ENCODE data around the gene CYLD.

CYLD gene

DNA sequence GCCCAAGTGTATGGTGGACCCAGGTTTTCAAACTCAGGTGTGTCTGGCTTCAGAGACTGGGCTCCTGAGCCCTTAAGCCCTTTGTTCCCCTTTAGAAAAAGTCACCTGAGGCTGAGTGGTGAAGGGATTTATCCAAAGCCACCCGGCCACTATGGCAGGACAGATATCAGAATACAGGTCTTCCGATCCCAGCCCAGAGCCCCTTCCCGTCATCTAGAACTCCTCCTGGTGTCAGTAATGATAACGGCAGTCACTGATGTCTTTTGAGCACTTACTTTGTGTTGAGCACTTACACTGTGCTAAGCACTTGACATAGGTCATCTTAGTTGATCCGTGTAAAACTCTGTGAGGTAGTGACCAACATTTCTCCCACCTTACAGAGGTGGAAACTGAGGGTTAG, 31.9 kb upstream of the CYLD start:
- in situ Hi-C loops (cut with MboI; ENCODE audit: low sequenced_read_pairs): loop anchor here (25.0 kb wide), 1 partner anchor 123 kb away; no protein-coding TSS in a partner anchor

DNA sequence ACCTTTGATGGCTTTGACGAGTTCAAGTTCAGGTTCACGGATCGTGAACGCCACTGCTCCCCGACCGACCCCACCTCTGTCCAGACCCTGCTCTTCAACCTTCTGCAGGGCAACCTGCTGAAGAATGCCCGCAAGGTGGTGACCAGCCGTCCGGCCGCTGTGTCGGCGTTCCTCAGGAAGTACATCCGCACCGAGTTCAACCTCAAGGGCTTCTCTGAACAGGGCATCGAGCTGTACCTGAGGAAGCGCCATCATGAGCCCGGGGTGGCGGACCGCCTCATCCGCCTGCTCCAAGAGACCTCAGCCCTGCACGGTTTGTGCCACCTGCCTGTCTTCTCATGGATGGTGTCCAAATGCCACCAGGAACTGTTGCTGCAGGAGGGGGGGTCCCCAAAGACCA, 30.8 kb upstream of the CYLD start:
- in situ Hi-C loops (cut with MboI; ENCODE audit: low sequenced_read_pairs): loop anchor here (25.0 kb wide), 1 partner anchor 124 kb away; no protein-coding TSS in a partner anchor

DNA sequence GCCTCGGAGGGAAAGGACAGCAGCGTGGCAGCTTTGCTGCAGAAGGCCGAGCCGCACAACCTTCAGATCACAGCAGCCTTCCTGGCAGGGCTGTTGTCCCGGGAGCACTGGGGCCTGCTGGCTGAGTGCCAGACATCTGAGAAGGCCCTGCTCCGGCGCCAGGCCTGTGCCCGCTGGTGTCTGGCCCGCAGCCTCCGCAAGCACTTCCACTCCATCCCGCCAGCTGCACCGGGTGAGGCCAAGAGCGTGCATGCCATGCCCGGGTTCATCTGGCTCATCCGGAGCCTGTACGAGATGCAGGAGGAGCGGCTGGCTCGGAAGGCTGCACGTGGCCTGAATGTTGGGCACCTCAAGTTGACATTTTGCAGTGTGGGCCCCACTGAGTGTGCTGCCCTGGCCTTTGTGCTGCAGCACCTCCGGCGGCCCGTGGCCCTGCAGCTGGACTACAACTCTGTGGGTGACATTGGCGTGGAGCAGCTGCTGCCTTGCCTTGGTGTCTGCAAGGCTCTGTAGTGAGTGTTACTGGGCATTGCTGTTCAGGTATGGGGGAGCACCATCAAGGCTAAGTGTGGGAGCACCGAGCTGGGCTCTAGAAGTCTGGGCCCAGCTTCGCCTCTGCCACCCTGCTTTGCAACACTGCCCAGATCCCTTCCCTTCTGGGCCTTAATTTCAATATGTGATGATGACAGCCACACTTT, 29.9 kb upstream of the CYLD start:
- in situ Hi-C loops (cut with MboI; ENCODE audit: low sequenced_read_pairs): loop anchor here (25.0 kb wide), 1 partner anchor 125 kb away; no protein-coding TSS in a partner anchor

DNA sequence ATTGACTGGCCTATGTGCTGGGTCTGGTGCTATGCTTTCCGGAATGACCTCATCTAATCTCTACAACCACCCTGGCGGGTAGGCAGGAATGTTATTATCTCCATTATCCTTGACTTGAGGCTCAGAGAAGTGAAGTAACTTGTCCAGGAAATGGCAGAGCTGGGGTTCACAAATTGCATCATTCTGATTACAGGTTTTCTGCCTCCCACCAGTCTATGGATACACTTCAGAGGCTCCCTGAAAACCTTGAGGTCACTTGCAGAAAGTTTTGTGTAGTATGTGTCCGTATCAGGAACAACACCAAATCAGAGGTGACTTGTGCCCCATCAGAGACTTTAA, 29.4 kb upstream of the CYLD start:
- in situ Hi-C loops (cut with MboI; ENCODE audit: low sequenced_read_pairs): loop anchor here (25.0 kb wide), 1 partner anchor 125 kb away; no protein-coding TSS in a partner anchor

DNA sequence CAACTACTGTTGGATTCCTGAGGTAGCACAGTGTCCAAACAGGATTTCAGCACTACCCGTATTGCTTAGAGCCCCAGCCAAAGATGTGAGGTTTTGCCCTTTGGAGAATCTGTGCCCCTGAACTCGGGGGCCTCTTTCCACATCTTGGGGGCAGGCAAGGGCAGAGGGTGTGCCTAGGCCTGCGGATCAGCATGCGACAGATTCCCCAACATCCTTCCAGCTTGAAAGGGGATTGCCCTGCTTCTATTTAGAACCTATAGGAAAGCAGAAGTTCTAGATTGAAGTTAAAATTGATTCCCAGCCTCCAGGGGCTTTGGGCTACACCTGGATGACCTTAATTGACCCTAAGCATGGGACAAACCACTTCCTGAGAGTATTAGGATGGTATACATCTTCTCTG, 28.9 kb upstream of the CYLD start:
- in situ Hi-C loops (cut with MboI; ENCODE audit: low sequenced_read_pairs): loop anchor here (25.0 kb wide), 1 partner anchor 126 kb away; no protein-coding TSS in a partner anchor

DNA sequence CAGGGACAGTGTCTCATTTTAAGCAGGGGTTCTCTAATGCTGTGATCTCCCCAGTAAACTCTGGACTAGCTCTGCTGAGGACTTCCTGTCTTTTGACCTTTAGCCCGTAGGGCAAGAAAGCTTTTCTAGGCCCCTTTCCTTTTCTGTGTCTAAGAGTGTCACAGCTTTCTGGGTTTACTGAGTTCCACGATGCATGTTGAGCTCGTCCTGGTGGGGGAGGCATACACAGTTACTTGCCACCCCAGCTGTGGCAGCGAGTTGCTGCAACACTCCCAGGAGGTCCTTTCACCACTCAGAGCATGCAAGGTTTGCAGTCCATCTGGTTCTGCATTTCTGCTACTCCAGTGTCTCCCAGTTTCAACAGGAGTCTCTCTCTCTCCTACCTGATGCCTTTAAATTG, 24.8 kb upstream of the CYLD start:
- in situ Hi-C loops (cut with MboI; ENCODE audit: low sequenced_read_pairs): loop anchor here (25.0 kb wide), 1 partner anchor 130 kb away; no protein-coding TSS in a partner anchor

DNA sequence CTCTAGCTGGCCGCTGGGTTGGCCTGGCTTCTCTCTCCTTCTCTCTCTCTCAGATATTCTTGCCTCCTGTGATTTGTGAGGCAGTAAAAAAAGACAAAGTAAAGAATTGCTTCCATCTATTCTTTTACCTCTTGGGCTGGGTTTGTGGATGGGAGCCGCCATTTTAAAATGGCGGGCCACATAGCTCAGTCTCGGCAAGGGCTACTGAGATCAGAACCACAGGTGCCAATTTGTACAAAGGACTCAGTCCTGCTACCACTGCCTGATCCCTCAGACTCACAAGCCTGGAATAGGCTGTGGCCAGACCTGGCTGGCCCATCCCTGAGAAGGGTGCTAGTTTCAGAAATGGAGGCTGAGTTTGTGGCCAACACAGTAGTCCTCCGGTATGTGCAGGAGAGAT, 24.4 kb upstream of the CYLD start:
- in situ Hi-C loops (cut with MboI; ENCODE audit: low sequenced_read_pairs): loop anchor here (25.0 kb wide), 1 partner anchor 130 kb away; no protein-coding TSS in a partner anchor

DNA sequence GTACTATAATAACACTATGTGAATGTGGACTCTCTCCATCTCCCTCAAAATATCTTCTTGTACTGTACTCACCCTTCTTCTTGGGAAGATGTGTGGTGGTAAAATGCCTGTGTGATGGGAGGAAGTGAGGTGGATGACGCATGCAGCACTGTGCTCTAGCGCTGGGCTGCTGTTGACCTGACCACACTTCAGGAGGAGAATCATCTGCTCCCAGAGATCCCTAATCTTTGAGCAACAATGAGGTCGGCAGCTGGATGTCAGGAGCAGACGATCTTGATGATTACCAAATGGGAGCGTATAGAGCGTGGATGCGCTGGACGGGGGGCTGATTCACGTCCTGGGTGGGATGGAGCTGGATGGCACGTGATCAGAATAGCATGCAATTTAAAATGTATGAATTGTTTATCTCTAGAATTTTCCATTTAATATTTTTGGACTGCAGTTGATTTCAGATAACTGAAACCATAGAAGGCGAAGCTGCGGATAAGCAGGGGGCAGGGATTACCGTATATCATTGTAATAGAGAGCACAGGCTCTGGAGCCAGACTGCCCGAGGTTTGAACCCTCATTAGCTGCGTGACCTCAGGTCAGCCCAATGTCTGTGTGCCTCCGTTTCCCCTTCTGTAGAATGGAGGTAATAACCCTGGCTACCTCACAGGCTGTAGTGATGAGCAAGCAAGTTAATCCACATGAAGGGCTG, 23.7 kb upstream of the CYLD start:
- in situ Hi-C loops (cut with MboI; ENCODE audit: low sequenced_read_pairs): loop anchor here (25.0 kb wide), 1 partner anchor 131 kb away; no protein-coding TSS in a partner anchor

DNA sequence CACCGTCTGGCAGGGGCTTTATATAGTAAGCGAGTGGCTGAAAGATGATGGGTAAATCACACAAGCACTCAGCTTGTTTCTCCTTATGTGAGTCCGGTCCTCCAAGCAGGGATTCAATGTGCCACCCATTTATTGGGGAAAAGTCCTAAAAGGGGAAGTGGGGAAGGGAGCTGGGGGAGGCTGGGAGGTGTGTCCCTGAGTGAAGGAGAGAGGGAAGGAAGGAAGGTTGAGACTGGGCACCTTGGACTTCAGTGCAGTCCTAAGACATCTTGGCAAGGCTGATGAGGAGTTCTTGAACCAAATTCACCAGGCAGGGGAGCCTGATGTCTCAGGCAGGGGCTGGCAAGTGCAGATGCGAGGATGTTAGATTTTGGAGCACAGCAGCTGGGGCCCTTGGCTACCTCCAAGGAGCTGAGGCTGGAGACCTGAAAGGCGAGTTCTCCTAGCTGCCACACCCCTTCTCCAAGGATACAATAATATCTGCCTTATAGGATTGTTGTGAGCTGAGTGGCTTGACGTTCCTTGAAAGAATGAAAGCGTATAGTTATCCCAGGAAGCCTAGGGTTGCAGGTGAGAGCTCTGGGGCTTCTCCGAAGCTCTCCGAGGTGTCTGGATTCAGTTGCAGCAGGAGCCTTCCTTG, 23.0 kb upstream of the CYLD start:
- in situ Hi-C loops (cut with MboI; ENCODE audit: low sequenced_read_pairs): loop anchor here (25.0 kb wide), 1 partner anchor 132 kb away; no protein-coding TSS in a partner anchor

DNA sequence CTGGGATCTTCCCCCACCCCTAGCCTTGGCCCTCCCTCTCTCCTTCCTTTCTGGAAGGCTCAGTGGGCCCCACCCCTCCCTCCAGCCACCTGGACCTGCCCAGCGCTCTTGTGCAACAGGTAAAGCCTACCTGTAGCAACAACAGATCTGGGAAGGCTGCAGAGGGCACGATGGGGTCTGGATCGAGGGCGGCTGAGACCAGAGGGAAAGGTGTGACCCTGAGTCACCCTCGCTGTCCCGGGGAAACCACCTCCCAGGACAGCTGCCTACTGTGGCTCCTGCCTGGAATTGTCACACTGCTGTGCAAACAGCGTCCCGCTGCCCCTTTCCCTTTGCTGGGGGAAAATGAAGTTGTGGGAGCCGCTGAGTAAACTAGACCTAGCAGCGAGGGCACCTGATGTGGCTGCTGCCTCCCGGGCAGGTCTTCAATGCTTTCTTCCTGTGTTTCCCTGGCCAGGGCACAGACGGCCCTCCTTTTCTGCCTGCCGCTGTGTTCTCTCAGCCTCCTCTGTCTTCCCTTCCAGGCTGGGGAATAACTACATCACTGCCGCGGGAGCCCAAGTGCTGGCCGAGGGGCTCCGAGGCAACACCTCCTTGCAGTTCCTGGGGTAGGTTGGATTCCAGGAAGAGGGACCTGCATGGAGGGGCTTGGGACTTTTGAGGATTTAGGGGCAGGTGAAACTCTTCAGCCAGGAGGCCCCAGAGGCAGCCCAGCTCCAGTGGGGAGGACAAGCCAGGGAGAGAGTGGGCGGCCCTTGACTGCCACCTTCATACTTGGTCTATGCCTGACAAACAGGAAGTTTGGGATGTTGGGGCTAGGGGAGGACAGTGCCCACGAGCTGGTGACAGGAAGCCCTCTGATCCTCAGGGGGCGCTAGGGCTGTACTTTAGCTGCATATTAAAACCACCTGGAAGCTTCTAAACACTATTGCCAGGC, 22.2 kb upstream of the CYLD start:
- in situ Hi-C loops (cut with MboI; ENCODE audit: low sequenced_read_pairs): loop anchor here (25.0 kb wide), 1 partner anchor 132 kb away; no protein-coding TSS in a partner anchor

DNA sequence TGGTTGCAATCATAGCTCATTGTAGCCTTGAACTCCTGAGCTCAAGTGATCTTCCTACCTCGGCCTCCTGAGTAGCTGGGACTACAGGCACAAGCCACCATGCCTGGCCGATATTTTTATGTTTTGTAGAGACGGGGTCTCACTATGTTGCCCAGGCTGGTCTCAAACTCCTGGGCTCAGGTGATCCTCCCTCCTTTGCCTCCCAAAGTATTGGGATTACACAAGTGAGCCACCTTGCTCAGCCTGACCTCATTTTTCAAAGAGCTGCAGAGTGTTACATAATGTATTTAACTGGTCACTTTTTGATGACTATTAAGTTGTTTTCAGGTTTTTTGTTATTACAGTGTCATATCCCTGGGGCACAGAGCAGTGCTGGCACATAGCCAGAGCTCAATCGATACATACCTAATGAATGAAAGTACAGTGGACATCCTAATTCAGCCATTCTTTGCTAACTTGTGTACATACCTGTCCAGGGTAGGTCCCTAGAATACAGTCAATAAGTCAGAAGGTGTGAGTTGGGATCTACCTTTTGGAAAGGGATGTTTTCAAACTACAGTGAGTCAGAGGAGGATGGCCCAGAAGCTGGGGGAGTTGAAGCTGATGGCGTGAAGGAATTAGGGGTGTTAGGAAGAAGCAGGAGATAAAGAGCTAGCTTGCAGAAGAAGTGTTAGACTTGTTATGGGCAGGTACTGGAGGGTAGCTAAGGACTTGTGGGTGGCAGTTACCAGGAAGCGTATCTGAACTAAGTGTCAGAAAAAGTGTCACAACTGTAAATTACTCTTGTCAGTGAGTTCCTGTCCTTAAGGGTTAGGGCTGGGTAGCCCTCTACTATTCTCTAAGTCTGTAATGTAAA, 20.1 kb upstream of the CYLD start:
- in situ Hi-C loops (cut with MboI; ENCODE audit: low sequenced_read_pairs): loop anchor here (25.0 kb wide), 1 partner anchor 134 kb away; no protein-coding TSS in a partner anchor

DNA sequence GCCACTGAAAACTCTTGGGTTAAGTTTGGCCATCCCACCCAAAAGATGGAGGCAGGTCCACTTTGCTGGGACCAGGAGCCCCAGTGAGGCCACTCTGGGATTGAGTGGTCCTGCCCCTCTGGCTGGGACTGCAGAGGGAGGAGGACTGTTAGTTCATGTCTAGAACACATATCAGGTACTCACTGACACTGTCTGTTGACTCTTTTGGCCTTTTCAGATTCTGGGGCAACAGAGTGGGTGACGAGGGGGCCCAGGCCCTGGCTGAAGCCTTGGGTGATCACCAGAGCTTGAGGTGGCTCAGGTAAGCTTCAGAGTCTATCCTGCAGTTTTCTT, 19.5 kb upstream of the CYLD start:
- in situ Hi-C loops (cut with MboI; ENCODE audit: low sequenced_read_pairs): loop anchor here (25.0 kb wide), 1 partner anchor 135 kb away; no protein-coding TSS in a partner anchor

DNA sequence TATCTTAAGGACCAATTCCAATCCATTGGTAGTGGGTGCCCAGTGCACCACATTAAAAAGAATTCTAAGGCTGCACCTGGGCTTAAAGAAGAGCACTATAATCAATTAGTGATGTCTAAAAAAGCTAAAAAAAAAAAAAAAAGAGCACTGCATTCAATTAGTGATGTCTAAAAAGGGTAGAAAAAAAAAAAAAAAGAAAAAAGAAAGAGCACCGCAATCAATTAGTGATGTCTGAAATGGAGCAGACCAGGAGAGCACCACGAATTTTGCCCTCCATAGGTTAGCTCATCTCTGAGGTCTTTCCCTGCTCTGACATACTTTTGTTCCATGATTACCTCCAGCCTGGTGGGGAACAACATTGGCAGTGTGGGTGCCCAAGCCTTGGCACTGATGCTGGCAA, 18.9 kb upstream of the CYLD start:
- in situ Hi-C loops (cut with MboI; ENCODE audit: low sequenced_read_pairs): loop anchor here (25.0 kb wide), 1 partner anchor 136 kb away; no protein-coding TSS in a partner anchor

DNA sequence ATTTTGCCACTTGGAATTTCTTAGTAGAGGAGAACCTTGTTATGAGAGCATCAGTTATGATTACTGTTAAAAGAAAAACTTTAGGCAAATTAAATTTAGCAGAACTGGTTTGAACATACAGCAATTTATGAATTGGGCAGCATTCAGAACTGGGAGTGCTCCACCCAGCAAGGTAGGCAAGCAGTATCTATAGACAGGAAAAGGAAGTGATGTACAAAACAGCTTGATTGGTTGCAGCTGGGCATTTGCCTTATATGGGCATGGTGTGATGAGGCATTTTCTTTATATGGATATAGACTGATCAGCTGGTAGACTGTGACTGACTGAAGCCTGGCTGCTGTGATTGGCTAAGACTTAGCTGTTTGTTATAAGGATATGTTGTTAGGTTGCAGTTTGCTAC, 17.6 kb upstream of the CYLD start:
- in situ Hi-C loops (cut with MboI; ENCODE audit: low sequenced_read_pairs): loop anchor here (25.0 kb wide), 1 partner anchor 137 kb away; no protein-coding TSS in a partner anchor

DNA sequence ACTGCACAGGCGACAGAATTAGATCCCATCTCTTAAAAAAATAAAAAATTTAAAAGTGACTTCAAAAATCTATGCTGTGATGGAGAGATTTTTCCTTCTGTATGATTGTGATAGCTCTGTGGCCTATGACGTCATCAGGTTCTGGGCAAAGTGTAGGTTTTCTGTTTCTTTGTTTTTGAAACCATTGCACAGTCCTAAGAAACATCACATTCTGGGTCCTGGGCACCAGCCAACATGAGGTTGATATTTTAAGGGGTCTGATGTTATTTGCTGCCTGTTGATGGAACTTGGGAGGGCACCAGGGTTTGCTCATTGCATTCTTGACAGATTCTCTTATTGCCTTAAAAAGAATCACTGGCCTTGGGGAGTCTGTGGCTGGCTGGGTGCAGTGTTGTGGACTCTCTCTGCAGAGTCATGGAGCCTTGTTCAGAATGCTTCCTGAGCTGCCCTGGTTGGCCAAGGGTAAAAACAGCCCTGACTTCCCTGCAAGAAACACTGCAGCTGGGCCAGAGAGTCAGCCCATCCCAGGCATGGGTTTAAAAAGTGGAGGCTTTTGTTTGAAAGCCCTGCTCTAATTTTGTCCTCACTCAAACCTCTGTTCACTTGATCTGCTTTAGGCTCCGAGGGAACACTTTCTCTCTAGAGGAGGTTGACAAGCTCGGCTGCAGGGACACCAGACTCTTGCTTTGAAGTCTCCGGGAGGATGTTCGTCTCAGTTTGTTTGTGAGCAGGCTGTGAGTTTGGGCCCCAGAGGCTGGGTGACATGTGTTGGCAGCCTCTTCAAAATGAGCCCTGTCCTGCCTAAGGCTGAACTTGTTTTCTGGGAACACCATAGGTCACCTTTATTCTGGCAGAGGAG, 10.5 kb upstream of the CYLD start:
- in situ Hi-C loops (cut with MboI; ENCODE audit: low sequenced_read_pairs): no loop called here

DNA sequence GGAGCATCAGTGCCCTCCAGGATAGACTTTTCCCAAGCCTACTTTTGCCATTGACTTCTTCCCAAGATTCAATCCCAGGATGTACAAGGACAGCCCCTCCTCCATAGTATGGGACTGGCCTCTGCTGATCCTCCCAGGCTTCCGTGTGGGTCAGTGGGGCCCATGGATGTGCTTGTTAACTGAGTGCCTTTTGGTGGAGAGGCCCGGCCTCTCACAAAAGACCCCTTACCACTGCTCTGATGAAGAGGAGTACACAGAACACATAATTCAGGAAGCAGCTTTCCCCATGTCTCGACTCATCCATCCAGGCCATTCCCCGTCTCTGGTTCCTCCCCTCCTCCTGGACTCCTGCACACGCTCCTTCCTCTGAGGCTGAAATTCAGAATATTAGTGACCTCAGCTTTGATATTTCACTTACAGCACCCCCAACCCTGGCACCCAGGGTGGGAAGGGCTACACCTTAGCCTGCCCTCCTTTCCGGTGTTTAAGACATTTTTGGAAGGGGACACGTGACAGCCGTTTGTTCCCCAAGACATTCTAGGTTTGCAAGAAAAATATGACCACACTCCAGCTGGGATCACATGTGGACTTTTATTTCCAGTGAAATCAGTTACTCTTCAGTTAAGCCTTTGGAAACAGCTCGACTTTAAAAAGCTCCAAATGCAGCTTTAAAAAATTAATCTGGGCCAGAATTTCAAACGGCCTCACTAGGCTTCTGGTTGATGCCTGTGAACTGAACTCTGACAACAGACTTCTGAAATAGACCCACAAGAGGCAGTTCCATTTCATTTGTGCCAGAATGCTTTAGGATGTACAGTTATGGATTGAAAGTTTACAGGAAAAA, 9.7 kb upstream of the CYLD start:
- in situ Hi-C loops (cut with MboI; ENCODE audit: low sequenced_read_pairs): no loop called here

DNA sequence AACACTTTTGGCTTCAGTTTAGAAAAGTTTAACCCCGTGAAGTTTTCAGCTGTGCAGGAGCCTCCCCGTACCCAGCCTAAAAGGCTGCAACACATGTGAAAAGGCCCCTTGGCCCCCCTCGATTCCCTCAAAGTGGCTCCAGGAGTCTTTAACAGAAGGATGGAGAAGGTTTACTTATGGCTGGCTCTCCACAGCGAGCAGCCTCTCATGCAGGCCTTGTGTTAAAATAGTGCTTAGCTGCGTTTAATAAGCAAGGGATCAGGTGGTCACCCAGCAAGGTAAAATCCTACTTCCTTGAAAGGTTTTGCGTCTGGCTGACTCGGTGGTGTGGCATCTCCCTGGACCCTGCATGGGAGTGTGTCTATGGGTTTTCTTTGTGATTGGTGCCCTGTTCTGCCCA, 8.4 kb upstream of the CYLD start:
- in situ Hi-C loops (cut with MboI; ENCODE audit: low sequenced_read_pairs): no loop called here

Measured in HL-60/S4 treated with phorbol 12-myristate 13-acetate at 8.2 ng/mL for 4 days and 3 days (cell line).